ACHN (cell line): ENCODE data around the gene ARID3B.
"Not testable (repeated sequence)": the region's sequence is repeated elsewhere in the genome, so short reads cannot be mapped to it uniquely, and the experiment has no call there.

Experiments
- DNase-seq: peaks from one replicate; pipeline ENCODE4 v3.0.0-alpha.2; 2015
- in situ Hi-C: cut with HindIII; loops from 2 replicates; pipeline ENCODE4 v1.10.0; 2017; ENCODE audit warnings: low sequenced_read_pairs, low pct_ligation_motif_present, low pct_unique_long_range_greater_than_20kb

The ARID3B gene

GRCh38 chr15:74529921-74530320, 11.1 kb upstream of the ARID3B start:
- DNase-seq = no peak
- in situ Hi-C loops = no loop called here

GRCh38 chr15:74530771-74531143, 10.3 kb upstream of the ARID3B start:
- no peak for DNase-seq
- in situ Hi-C loops = no loop called here

- in situ Hi-C loops = no loop called here
- peak; percentile 80 for DNase-seq
Observed at GRCh38 chr15:74531144-74531811, 9.7 kb upstream of the ARID3B start.

GRCh38 chr15:74535388-74536084, 5.5 kb upstream of the ARID3B start:
- in situ Hi-C loops = no loop called here

GRCh38 chr15:74537736-74538135, 3.3 kb upstream of the ARID3B start:
- DNase-seq = no peak
- in situ Hi-C loops = no loop called here

More at GRCh38 chr15:74535388-74536084, 5.5 kb upstream of the ARID3B start:
- DNase-seq = no peak

GRCh38 chr15:74539521-74539920, 1.5 kb upstream of the ARID3B start:
- DNase-seq, in situ Hi-C loops: not testable (repeated sequence)

- DNase-seq = peak; percentile 60
- in situ Hi-C loops = no loop called here
Observed at GRCh38 chr15:74540161-74540760, 759 bp upstream of the ARID3B start.

GRCh38 chr15:74541494-74542165, 610 bp downstream of the ARID3B start:
- in situ Hi-C loops = no loop called here
- DNase-seq = peak; percentile 51

GRCh38 chr15:74542166-74543042, 1.4 kb downstream of the ARID3B start:
- in situ Hi-C loops = no loop called here
- no peak for DNase-seq

GRCh38 chr15:74543043-74543422, 2.0 kb downstream of the ARID3B start:
- in situ Hi-C loops = no loop called here

GRCh38 chr15:74543583-74543982, 2.6 kb downstream of the ARID3B start:
- DNase-seq = no peak
- in situ Hi-C loops = no loop called here

More at GRCh38 chr15:74543043-74543422, 2.0 kb downstream of the ARID3B start:
- no peak for DNase-seq

GRCh38 chr15:74545086-74545485, 4.1 kb downstream of the ARID3B start:
- in situ Hi-C loops = no loop called here

GRCh38 chr15:74545776-74546656, 5.0 kb downstream of the ARID3B start:
- peak; percentile 95 for DNase-seq
- in situ Hi-C loops = no loop called here

More at GRCh38 chr15:74545086-74545485, 4.1 kb downstream of the ARID3B start:
- DNase-seq = no peak

GRCh38 chr15:74547616-74548015, 6.6 kb downstream of the ARID3B start:
- no peak for DNase-seq
- in situ Hi-C loops = no loop called here

- no peak for DNase-seq
- in situ Hi-C loops = no loop called here
Observed at GRCh38 chr15:74548241-74548640, 7.2 kb downstream of the ARID3B start.

- no peak for DNase-seq
- in situ Hi-C loops = no loop called here
Observed at GRCh38 chr15:74549816-74550215, 8.8 kb downstream of the ARID3B start.

GRCh38 chr15:74551714-74552113, 10.7 kb downstream of the ARID3B start:
- no peak for DNase-seq
- in situ Hi-C loops = no loop called here
